ENCODE measurements around the gene HNRNPK.

DNA sequence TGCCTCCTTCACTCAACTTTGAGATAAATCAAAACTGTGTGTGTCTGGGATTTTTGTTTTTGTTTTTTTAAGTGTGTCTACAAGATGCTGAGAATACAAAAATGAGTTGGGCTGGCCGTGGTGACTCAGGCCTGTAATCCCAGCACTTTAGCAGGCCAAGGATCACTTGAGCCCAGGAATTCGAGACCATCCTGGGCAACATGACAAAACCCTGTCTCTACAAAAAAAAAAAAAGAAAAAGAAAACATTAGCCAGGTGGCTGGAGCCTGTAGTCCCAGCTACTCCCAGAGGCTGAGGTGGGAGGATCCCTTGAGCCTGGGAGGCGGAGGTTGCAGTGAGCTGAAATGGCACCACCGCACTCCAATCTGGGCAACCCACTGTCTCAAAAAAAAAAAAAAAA, 21.0 kb downstream of the HNRNPK start:
- no peak for TF ChIP-seq POLR2AphosphoS5 (IDR thresholded peaks at IDR 0.05; ENCODE audit: low read depth, low read length)
- TF ChIP-seq TAF1 (IDR thresholded peaks at IDR 0.05; ENCODE audit: borderline replicate concordance, insufficient read depth, low read length), result no peak

Measured in PFSK-1 (cell line).